Activated B cell treated with CpG ODN at 0.5 μM for 24 hours (primary cell): ENCODE data around the gene APBA2. TPM values are rescaled to one million over a fixed set of nuclear protein-coding genes. Genes with fewer than 3 reads are reported as not detected.

Experiments
- ATAC-seq: fragments of 200-7000 bp; cut with Tn5 transposase; one replicate; pipeline ENCODE4 v1.10.0; 2021; ENCODE audit warnings: low read depth, mild to moderate bottlenecking, moderate library complexity
- CTCF ChIA-PET: fragments of 350-600 bp; sonication (Branson Sonifier 250); formaldehyde crosslinking; loops from one replicate; lab custom pipeline; 2021; ENCODE audit warnings: antibody characterized with exemption; lab: Charles Lee
- POLR2A ChIA-PET: fragments of 350-600 bp; sonication (Branson Sonifier 250); formaldehyde crosslinking; loops from one replicate; lab custom pipeline; 2021; ENCODE audit warnings: antibody characterized with exemption; lab: Charles Lee
- DNase-seq: peaks from one replicate; pipeline ENCODE4 v3.0.0; 2022
- H3K27ac Mint-ChIP-seq: one replicate; pipeline ENCODE4 v1.8.0; 2020; ENCODE audit warnings: mixed read lengths
- H3K27me3 Mint-ChIP-seq: one replicate; pipeline ENCODE4 v1.8.0; 2021; ENCODE audit warnings: mixed read lengths
- H3K36me3 Mint-ChIP-seq: one replicate; pipeline ENCODE4 v1.8.0; 2021; ENCODE audit warnings: low read depth, mixed read lengths
- H3K4me1 Mint-ChIP-seq: one replicate; pipeline ENCODE4 v1.8.0; 2021; ENCODE audit warnings: mixed read lengths
- H3K4me3 Mint-ChIP-seq: one replicate; pipeline ENCODE4 v1.8.0; 2020; ENCODE audit warnings: mild to moderate bottlenecking, mixed read lengths
- H3K9me3 Mint-ChIP-seq: one replicate; pipeline ENCODE4 v1.8.0; 2020; ENCODE audit warnings: mixed read lengths
- CTCF ChIP-seq: fragments of 200-600 bp; IDR thresholded peaks from one replicate; pipeline ENCODE4 v1.8.0; 2022; ENCODE audit warnings: antibody characterized with exemption, mild to moderate bottlenecking
- intact Hi-C: fragments of 100-400 bp; cut with micrococcal nuclease; formaldehyde crosslinking; loops from one replicate; pipeline ENCODE4 v1.15.1; 2024
- total RNA-seq: library from RNA; stranded (reverse); gene quantifications from 2 replicates; pipeline ENCODE4 v1.2.3, GENCODE V29; 2022

APBA2 gene
- total RNA-seq, 1 donor from 2014 or later, result not detected

GRCh38 chr15:29111705-29112281 lies 226.0 kb downstream of the APBA2 start:
- ChIA-PET CTCF (no interaction called here), POLR2A (no interaction called here)
- peaks cover 4% of the 10 kb centered on the region for H3K4me1 Mint-ChIP-seq
- intact Hi-C loops, result no loop called here
- no peak for DNase-seq
- no peak for TF ChIP-seq CTCF
- H3K36me3 Mint-ChIP-seq, result no peaks in the 10 kb centered on the region
- no peak for ATAC-seq
- no peak overlapping the region for H3K27ac Mint-ChIP-seq
- H3K9me3 Mint-ChIP-seq, result no peaks in the 10 kb centered on the region
- H3K4me3 Mint-ChIP-seq, result no peak overlapping the region
- H3K27me3 Mint-ChIP-seq, result peaks cover 16% of the 10 kb centered on the region

- ChIA-PET CTCF (no interaction called here), POLR2A (no interaction called here)
- H3K36me3 Mint-ChIP-seq, result no peaks in the 10 kb centered on the region
- ATAC-seq, result no peak
- H3K27me3 Mint-ChIP-seq, result peaks cover 16% of the 10 kb centered on the region
- DNase-seq, result no peak
- no peak overlapping the region for H3K4me3 Mint-ChIP-seq
- no peak overlapping the region for H3K27ac Mint-ChIP-seq
- intact Hi-C loops, result no loop called here
- no peak for TF ChIP-seq CTCF
- H3K4me1 Mint-ChIP-seq, result peaks cover 4% of the 10 kb centered on the region
- no peaks in the 10 kb centered on the region for H3K9me3 Mint-ChIP-seq
Measured at GRCh38 chr15:29113336-29114220, 227.8 kb downstream of the APBA2 start.

GRCh38 chr15:29114221-29115092 lies 228.7 kb downstream of the APBA2 start:
- Mint-ChIP-seq H3K4me1 (peaks cover 4% of the 10 kb centered on the region), H3K27me3 (peaks cover 16% of the 10 kb centered on the region), H3K36me3 (no peaks in the 10 kb centered on the region), H3K27ac (no peak overlapping the region), H3K4me3 (no peak overlapping the region), H3K9me3 (no peaks in the 10 kb centered on the region)
- DNase-seq (no peak), ATAC-seq (no peak)
- intact Hi-C loops, result no loop called here
- CTCF ChIA-PET, result no interaction called here
- no peak for TF ChIP-seq CTCF
- POLR2A ChIA-PET, result no interaction called here

- Mint-ChIP-seq H3K27me3 (peaks cover 16% of the 10 kb centered on the region), H3K27ac (no peak overlapping the region), H3K9me3 (no peaks in the 10 kb centered on the region), H3K4me3 (no peak overlapping the region), H3K36me3 (no peaks in the 10 kb centered on the region), H3K4me1 (peaks cover 4% of the 10 kb centered on the region)
- TF ChIP-seq CTCF, result no peak
- no peak for DNase-seq
- intact Hi-C loops, result no loop called here
- ChIA-PET POLR2A (no interaction called here), CTCF (no interaction called here)
- ATAC-seq, result no peak
Measured at GRCh38 chr15:29115093-29115991, 229.6 kb downstream of the APBA2 start.
